T-helper 17 cell (primary cell): ENCODE measurements around the gene SLIT3. TPM values are rescaled to one million over a fixed set of nuclear protein-coding genes. Genes with fewer than 3 reads are reported as not detected.

Experiments used
- ATAC-seq: fragments of 150-1000 bp; cut with Tn5 transposase; 2 replicates; pipeline ENCODE4 v1.10.0; 2021; ENCODE audit warnings: mild to moderate bottlenecking, moderate library complexity
- DNase-seq, 3 donors: peaks; one replicate each; pipeline versions ENCODE4 v3.0.0 to v3.0.0-alpha.2; 2020 to 2021
- H3K9me3 ChIP-seq: one replicate; pipeline ENCODE4 v1.7.0; 2013; ENCODE audit warnings: low read length, mild to moderate bottlenecking; ENCODE audit not compliant: control insufficient read depth, poor library complexity, severe bottlenecking
- H3K27ac Mint-ChIP-seq: one replicate; pipeline ENCODE4 v1.8.0; 2022; ENCODE audit warnings: mild to moderate bottlenecking, moderate library complexity, mixed read lengths
- H3K27me3 Mint-ChIP-seq: one replicate; pipeline ENCODE4 v1.8.0; 2022; ENCODE audit warnings: mixed read lengths
- H3K36me3 Mint-ChIP-seq: one replicate; pipeline ENCODE4 v1.8.0; 2022; ENCODE audit warnings: low read depth, mixed read lengths
- H3K4me1 Mint-ChIP-seq: one replicate; pipeline ENCODE4 v1.8.0; 2022; ENCODE audit warnings: mild to moderate bottlenecking, mixed read lengths
- H3K4me3 Mint-ChIP-seq: one replicate; pipeline ENCODE4 v1.8.0; 2022; ENCODE audit warnings: mild to moderate bottlenecking, moderate library complexity, mixed read lengths
- total RNA-seq, 4 donors: library from RNA in 2 of 4; stranded (reverse) in 2 of 4; gene quantifications; one replicate each; pipeline ENCODE4 v1.2.3 and lab custom pipeline; 2022 to 2026

SLIT3 gene
- total RNA-seq, 2 donors from 2014 or later = not detected

DNA sequence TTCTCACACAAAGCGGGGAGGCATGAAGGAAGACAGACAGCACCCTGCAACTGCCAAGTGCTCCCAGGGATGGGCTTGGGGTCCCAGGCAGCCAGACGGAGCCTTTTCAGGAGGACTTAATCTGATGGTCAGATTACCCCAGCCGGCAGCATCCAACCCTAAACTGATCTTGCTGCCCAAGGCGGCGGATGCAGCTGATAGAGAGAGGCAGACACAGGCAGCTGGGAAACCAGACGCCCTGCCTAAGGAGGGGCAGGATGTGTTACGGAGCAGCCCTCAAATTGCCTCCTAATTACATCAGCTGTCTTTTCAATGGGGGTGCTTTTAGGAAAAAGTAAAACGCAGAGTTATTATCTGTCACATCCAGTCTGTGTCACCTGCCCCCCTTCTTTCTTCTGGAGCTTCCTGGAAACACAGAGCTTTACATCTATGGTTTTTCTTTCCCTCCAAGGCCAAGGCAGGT is 530.9 kb downstream of the SLIT3 start:
- ATAC-seq = no peak
- H3K9me3 ChIP-seq = no peaks in the 10 kb centered on the region
- H3K27me3 Mint-ChIP-seq = peaks cover 33% of the 10 kb centered on the region
- H3K4me3 Mint-ChIP-seq = no peak overlapping the region
- H3K36me3 Mint-ChIP-seq = no peaks in the 10 kb centered on the region
- DNase-seq = no peak
- no peaks in the 10 kb centered on the region for H3K4me1 Mint-ChIP-seq
- no peak overlapping the region for H3K27ac Mint-ChIP-seq

DNA sequence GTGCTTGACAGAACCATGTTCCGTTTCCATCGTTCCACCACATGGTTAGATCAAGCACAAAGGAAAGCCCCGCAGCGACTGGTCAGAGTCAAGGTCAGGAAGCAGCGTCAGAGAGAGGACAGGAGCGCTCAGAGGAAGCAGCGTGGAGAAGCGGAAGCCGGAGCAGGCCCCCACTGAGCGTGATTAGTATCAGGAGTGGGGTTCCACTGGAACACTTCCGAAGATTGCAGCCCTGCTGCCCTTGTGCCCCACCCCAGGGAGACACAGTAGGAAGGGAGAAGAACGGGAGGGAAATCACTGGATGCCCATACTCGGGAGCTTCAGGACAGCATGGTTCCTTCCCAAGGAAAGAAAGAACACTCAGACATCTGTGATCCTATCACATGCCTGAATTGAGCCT is 532.8 kb downstream of the SLIT3 start:
- H3K9me3 ChIP-seq = no peaks in the 10 kb centered on the region
- Mint-ChIP-seq H3K36me3 (no peaks in the 10 kb centered on the region), H3K27ac (no peak overlapping the region), H3K4me1 (no peaks in the 10 kb centered on the region), H3K27me3 (peaks cover 31% of the 10 kb centered on the region), H3K4me3 (no peak overlapping the region)
- ATAC-seq = no peak
- no peak for DNase-seq

DNA sequence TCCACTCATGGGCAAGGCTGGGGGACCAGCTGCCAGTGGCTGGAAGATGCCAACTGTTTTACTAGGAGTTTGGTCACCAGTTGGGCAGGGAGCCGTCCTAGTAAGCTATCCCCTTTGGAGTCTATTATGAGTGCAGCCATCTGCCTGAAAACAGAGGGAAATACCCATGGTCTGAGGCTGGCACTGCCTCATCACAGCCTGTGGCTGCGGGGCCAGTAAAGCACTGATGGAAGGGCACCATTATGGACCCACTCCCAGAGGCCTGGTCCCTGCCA is 534.6 kb downstream of the SLIT3 start:
- H3K4me3 Mint-ChIP-seq = no peak overlapping the region
- no peaks in the 10 kb centered on the region for H3K4me1 Mint-ChIP-seq
- DNase-seq = no peak
- no peaks in the 10 kb centered on the region for H3K36me3 Mint-ChIP-seq
- H3K27me3 Mint-ChIP-seq = peaks cover 24% of the 10 kb centered on the region
- no peak for ATAC-seq
- H3K9me3 ChIP-seq = no peaks in the 10 kb centered on the region
- H3K27ac Mint-ChIP-seq = no peak overlapping the region

DNA sequence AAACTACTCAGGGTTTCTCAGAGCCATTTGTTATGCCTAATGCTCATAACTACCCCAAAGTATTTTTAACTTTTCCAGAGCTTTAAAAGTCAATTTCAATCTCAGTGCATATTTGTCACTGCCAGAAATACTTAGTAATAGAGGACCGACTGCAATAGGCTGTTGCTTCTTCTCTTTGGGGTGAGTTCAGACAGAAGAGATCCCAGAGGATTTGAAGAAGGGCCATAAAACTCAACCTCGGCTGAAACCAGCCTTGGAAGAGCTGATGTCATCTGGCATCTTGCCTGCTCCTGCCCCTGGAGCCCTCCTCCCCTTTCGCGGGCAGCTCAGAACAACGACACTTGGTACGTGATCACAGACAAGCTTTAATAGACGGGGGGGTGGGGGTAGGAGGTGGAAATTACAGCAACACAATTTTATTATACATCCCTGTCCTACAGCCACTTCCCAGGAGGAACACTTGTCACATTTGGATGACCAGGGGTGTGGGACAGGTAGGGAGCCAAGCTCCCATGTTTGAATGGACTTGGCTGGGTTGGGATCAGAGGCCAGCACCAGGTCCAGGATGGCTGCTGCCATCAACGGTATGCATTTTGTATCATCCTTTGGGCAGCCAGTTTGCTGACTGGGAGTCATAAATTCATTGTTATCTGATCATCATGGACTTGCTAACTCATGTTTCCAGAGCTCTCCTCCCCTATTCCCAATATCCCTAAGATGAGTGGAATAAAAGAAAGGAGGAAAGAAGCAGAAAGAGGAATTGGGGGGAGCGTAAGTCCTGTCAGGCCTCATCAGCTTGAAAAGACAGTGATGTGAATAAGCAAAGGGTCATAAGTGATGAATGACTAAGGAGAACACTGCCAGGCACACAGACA is 535.2 kb downstream of the SLIT3 start:
- no peak for ATAC-seq
- Mint-ChIP-seq H3K36me3 (no peaks in the 10 kb centered on the region), H3K4me1 (no peaks in the 10 kb centered on the region), H3K27me3 (peaks cover 24% of the 10 kb centered on the region), H3K4me3 (no peak overlapping the region), H3K27ac (no peak overlapping the region)
- no peaks in the 10 kb centered on the region for H3K9me3 ChIP-seq
- no peak for DNase-seq

DNA sequence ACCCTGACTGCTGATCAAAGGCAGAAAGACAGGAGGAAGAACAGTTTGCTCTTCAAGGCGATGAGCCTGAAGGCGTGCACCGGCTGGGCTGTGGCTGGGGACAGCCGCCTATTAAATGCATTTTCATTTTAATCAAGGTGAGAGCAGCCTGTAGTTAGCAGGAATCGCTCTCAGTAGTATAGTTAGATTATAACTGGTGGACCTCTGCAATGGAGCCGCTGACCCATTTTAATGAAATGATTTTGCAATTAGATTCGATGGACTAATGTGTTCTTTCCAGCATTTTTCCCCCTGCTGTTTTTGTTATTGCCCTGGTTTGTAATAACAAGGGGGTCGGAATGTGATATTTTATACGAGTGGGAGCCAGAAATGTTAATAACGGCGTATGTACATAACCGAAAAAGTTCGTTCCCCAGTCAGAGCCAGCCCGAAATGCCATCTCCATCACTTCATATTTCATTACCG is 535.8 kb downstream of the SLIT3 start:
- no peaks in the 10 kb centered on the region for H3K9me3 ChIP-seq
- Mint-ChIP-seq H3K4me1 (no peaks in the 10 kb centered on the region), H3K27ac (no peak overlapping the region), H3K36me3 (no peaks in the 10 kb centered on the region), H3K27me3 (peaks cover 25% of the 10 kb centered on the region), H3K4me3 (no peak overlapping the region)
- ATAC-seq = no peak
- DNase-seq = no peak

DNA sequence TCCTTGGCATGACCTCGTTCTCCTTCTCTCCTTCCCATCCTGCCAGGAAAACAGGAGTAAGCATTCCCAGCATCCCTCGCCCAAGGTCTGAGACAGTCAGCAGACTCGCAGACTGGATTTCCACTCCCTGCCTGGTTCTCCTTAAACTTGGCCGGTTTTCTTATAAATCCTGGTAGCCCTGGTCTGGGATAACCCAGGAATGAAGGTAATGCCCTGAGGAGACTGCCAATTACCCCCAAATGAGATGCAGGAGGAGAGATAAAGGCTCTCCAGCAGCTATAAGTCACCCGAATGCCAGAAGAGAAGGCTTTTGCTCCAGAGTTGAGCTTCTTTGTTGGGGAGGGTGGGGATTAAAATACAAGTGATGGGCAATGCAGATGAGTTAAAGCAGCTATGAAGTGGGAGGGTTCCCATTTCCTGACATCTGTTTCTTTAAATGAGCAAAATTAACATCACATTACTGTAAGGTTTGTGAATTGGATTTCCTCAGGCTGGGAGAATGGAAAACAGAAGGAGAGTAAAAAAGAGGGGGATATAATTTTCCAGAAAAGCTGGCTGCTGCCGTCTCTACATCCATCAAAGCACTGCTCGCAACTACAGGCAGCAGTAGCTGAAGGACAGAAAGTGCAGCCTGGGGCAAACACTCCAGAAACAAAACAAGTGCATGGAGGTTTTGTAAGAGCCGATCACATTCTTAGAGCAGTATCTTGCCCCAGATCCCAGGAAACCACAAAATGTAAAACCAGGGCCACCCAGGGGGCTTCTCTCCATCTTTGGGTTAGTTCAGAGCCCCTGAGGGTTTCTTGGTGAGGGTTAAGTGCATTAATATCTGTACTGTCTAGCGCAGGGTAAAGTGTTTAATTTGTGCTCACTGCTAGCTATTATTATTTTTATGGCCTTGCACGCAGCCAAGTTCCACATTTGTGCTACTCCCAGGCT is 544.2 kb downstream of the SLIT3 start:
- H3K4me3 Mint-ChIP-seq = no peak overlapping the region
- no peaks in the 10 kb centered on the region for H3K4me1 Mint-ChIP-seq
- no peaks in the 10 kb centered on the region for H3K9me3 ChIP-seq
- ATAC-seq (no peak), DNase-seq (no peak)
- no peaks in the 10 kb centered on the region for H3K36me3 Mint-ChIP-seq
- no peak overlapping the region for H3K27ac Mint-ChIP-seq
- H3K27me3 Mint-ChIP-seq = peaks cover 48% of the 10 kb centered on the region

DNA sequence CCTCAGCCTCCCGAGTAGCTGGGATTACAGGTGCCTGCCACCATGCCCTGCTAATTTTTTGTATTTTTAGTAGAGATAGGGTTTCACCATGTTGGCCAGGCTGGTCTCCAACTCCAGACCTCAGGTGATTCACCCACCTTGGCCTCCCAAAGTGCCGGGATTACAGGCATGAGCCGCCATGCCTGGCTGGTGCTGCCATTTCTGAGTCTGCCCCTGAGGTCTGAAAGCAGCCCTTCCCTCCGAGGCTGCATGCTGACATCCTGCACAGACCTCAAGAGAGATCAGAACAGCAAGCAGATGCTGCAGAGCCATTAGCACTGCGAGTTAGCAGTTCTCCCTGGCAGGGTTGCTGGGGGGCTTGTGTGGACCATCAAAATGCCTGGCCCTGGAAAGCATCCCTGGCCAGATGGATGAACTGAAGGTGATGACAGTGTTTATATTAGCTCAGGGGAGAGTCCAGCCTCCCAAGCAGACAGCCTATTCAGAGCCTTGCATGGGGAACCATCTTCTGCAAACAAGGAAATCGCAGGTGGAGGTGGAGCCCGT is 545.3 kb downstream of the SLIT3 start:
- no peak overlapping the region for H3K4me3 Mint-ChIP-seq
- no peak overlapping the region for H3K27ac Mint-ChIP-seq
- no peaks in the 10 kb centered on the region for H3K4me1 Mint-ChIP-seq
- DNase-seq (no peak), ATAC-seq (no peak)
- no peaks in the 10 kb centered on the region for H3K36me3 Mint-ChIP-seq
- H3K9me3 ChIP-seq = no peaks in the 10 kb centered on the region
- peaks cover 49% of the 10 kb centered on the region for H3K27me3 Mint-ChIP-seq

DNA sequence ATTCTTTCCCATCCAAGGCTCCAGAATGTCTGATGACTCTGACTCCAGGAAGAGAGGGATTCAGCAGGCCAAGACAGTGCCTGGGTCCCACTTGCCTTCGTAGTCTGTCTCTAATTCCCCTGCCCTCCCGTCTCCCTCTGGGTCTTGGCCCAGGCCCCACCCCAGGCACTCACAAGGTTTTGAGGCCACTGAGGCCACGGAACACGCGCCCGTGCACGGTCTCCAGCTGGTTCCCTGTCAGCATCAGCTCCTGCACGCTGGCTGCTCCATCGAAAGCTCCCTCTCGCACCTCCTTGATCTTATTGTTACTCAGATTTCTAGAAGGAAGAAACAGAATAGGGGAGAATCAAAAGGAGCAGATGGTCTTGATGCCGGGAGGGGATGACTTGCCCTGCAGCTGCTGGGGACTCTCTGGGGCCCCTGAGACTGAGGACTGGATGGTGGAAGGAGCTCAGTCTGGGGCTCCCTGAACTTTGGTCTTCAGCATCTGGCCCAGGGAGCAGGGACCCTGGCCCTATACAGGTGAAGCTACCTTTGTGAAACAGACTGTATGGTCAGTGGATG is 547.2 kb downstream of the SLIT3 start:
- ATAC-seq (no peak), DNase-seq (no peak)
- H3K36me3 Mint-ChIP-seq = no peaks in the 10 kb centered on the region
- peaks cover 38% of the 10 kb centered on the region for H3K27me3 Mint-ChIP-seq
- H3K4me1 Mint-ChIP-seq = no peaks in the 10 kb centered on the region
- no peak overlapping the region for H3K27ac Mint-ChIP-seq
- no peak overlapping the region for H3K4me3 Mint-ChIP-seq
- H3K9me3 ChIP-seq = no peaks in the 10 kb centered on the region

DNA sequence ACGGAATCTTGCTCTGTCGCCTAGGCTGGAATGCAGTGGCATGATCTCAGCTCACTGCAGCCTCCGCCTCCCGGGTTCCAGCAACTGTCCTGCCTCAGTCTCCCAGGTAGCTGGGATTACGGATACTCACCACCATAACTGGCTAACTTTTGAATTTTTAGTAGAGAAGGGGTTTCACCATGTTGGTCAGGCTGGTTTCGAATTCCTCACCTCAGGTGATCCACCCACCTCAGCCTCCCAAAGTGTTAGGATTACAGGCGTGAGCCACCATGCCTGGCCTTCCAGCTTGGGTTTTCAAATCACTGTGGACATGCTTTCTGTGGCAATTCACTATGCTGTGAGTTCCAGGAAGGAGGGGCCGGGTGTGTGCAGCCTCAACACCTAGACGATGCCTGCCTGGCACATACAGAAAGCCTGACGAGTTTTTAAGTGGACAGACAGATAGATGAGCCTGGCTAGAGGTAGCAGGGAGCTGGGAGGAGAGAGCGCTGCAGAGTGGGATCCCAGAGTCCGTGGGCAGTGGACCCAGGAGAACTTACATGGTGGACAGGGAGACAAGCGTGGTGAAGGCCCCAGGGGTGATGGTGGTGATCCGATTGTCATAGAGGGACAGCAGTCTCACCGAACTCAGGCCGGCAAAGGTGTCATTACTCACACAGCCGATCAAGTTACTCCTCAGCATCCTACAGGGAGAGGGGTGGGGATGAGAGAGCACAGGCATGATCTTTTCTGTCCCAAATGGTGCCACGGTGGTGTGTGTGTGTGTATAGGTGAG is 548.3 kb downstream of the SLIT3 start:
- Mint-ChIP-seq H3K27me3 (peaks cover 30% of the 10 kb centered on the region), H3K4me3 (no peak overlapping the region), H3K27ac (peak overlapping the region; percentile 24), H3K4me1 (no peaks in the 10 kb centered on the region), H3K36me3 (no peaks in the 10 kb centered on the region)
- DNase-seq (no peak), ATAC-seq (no peak)
- H3K9me3 ChIP-seq = no peaks in the 10 kb centered on the region

DNA sequence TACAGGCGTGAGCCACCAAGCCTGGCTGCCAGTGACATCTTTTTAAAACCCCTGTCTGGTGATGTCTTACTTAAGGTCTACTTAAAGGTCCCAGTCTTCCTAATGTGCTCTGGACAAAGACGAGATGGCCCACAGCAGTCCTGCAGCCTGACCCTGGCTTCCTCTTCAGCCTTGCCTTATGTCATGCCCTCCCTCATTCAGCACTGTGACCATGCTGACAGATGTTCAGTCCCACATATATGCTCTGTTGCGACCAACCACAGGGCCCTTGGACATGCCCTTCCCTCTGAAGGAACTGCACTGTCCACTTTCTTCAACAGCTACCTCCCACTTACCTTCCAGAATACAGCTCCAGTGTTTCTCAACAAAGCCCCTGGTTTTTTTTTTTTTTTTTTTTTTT is 548.9 kb downstream of the SLIT3 start:
- no peak overlapping the region for H3K27ac Mint-ChIP-seq
- no peaks in the 10 kb centered on the region for H3K4me1 Mint-ChIP-seq
- no peak for ATAC-seq
- H3K36me3 Mint-ChIP-seq = no peaks in the 10 kb centered on the region
- H3K9me3 ChIP-seq = no peaks in the 10 kb centered on the region
- peaks cover 27% of the 10 kb centered on the region for H3K27me3 Mint-ChIP-seq
- no peak overlapping the region for H3K4me3 Mint-ChIP-seq
- no peak for DNase-seq

DNA sequence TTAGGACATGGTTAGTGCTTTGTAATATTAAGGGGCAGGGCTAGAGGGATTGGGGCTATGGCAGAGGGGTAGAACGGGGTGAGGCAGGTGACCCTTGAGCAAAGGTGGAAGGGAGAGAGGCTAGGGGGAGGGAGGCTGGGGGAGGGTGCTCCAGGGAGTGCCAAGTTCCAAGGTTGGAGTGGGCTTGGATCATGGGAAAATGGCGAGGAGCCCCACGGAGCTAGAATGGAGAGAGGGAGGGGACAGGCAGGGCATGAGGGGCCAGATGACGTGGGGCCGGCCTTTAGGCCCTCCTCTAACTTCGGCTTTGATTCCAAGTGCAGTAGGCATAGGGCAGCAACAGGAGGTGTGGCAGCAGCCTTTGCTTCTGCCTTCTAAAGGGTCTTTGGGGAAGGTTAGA is 550.0 kb downstream of the SLIT3 start:
- Mint-ChIP-seq H3K4me3 (no peak overlapping the region), H3K27me3 (peaks cover 20% of the 10 kb centered on the region), H3K36me3 (no peaks in the 10 kb centered on the region), H3K27ac (no peak overlapping the region), H3K4me1 (no peaks in the 10 kb centered on the region)
- DNase-seq (no peak), ATAC-seq (no peak)
- no peaks in the 10 kb centered on the region for H3K9me3 ChIP-seq

DNA sequence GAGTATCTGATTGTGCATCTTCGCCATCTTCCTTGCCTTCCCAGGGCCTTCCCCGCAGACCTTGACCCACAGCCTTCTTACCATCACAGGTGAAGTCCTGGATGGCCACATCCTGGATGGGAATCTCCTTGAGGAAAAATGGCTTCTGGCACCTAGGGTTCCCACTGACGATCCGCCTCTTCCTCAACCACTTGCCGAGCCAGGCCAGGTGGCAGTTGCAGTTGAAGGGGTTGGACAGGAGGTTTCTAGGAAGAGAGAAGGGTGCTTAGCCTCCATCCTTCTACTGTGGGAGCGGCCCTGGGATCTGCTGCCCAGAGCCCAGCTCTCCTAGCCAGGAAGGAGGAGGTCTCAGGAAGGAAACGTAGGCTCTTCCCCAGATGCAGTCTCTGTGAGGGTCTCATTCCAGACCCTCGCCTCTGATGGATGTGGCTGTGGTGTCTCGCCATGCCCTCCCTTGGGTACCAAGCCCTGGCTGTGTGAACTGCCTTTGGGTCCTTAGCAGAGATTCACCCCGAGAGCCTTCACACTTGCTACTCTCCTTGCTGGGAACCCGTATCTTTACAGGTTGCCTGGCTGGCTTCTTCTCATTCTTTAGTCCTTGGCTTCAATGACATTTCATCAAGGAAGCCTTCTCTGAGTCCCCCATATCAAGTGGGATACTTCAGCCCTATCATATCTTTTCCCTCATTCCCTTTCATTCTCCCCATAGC is 551.4 kb downstream of the SLIT3 start:
- peaks cover 20% of the 10 kb centered on the region for H3K27me3 Mint-ChIP-seq
- H3K9me3 ChIP-seq = no peaks in the 10 kb centered on the region
- DNase-seq = no peak
- no peak overlapping the region for H3K27ac Mint-ChIP-seq
- H3K36me3 Mint-ChIP-seq = no peaks in the 10 kb centered on the region
- ATAC-seq = no peak
- no peak overlapping the region for H3K4me3 Mint-ChIP-seq
- no peaks in the 10 kb centered on the region for H3K4me1 Mint-ChIP-seq
